ENCODE measurements around the gene FBLN2. TPM values are rescaled to one million over a fixed set of nuclear protein-coding genes. Genes with fewer than 3 reads are reported as not detected.

The FBLN2 gene
- total RNA-seq, 1 donor from 2014 or later = 35.5 TPM

GRCh38 chr3:13513051-13513912 lies 35.6 kb upstream of the FBLN2 start:
- Histone ChIP-seq H3K36me3 (ENCODE audit: control insufficient read depth in 3 of 3, insufficient read depth in 3 of 3, low read length in 3 of 3) (no peaks in the 10 kb centered on the region), H3K27me3 (ENCODE audit: control insufficient read depth in 3 of 3, insufficient read depth in 3 of 3, low read length in 3 of 3) (peaks cover 0 to 7% (median 6%) of the 10 kb centered on the region in 3 donors), H3K27ac (ENCODE audit: low read depth, low read length) (peak overlapping the region; percentile 60), H3K9ac (ENCODE audit: low read depth in 1 of 3, low read length in 3 of 3) (no peak overlapping the region), H3K4me1 (ENCODE audit: control insufficient read depth in 3 of 3, insufficient read depth in 3 of 3, low read length in 3 of 3) (peaks cover 11 to 14% (median 13%) of the 10 kb centered on the region in 3 donors), H3K9me3 (ENCODE audit: control insufficient read depth in 3 of 3, low read length in 3 of 3) (no peaks in the 10 kb centered on the region), H3K4me3 (ENCODE audit: low read length in 3 of 3) (no peak overlapping the region)

GRCh38 chr3:13513913-13514517 lies 34.9 kb upstream of the FBLN2 start:
- peak overlapping the region; percentile 58 for H3K27ac ChIP-seq (ENCODE audit: low read depth, low read length)

GRCh38 chr3:13514639-13515435 lies 34.1 kb upstream of the FBLN2 start:
- H3K9me3 ChIP-seq (ENCODE audit: control insufficient read depth in 3 of 3, low read length in 3 of 3) = no peaks in the 10 kb centered on the region
- no peaks in the 10 kb centered on the region for H3K36me3 ChIP-seq (ENCODE audit: control insufficient read depth in 3 of 3, insufficient read depth in 3 of 3, low read length in 3 of 3)
- H3K27ac ChIP-seq (ENCODE audit: low read depth, low read length) = no peak overlapping the region
- no peak overlapping the region for H3K4me3 ChIP-seq (ENCODE audit: low read length in 3 of 3)
- peaks cover 0 to 17% (median 9%) of the 10 kb centered on the region in 3 donors for H3K27me3 ChIP-seq (ENCODE audit: control insufficient read depth in 3 of 3, insufficient read depth in 3 of 3, low read length in 3 of 3)
- H3K4me1 ChIP-seq (ENCODE audit: control insufficient read depth in 3 of 3, insufficient read depth in 3 of 3, low read length in 3 of 3) = peaks cover 21 to 23% (median 21%) of the 10 kb centered on the region in 3 donors
- no peak overlapping the region for H3K9ac ChIP-seq (ENCODE audit: low read depth in 1 of 3, low read length in 3 of 3)

More at GRCh38 chr3:13513913-13514517, 34.9 kb upstream of the FBLN2 start:
- H3K27me3 ChIP-seq (ENCODE audit: control insufficient read depth in 3 of 3, insufficient read depth in 3 of 3, low read length in 3 of 3) = peaks cover 0 to 13% (median 9%) of the 10 kb centered on the region in 3 donors
- no peaks in the 10 kb centered on the region for H3K36me3 ChIP-seq (ENCODE audit: control insufficient read depth in 3 of 3, insufficient read depth in 3 of 3, low read length in 3 of 3)
- H3K9ac ChIP-seq (ENCODE audit: low read depth in 1 of 3, low read length in 3 of 3) = no peak overlapping the region
- H3K4me1 ChIP-seq (ENCODE audit: control insufficient read depth in 3 of 3, insufficient read depth in 3 of 3, low read length in 3 of 3) = peaks cover 14 to 20% (median 18%) of the 10 kb centered on the region in 3 donors
- H3K4me3 ChIP-seq (ENCODE audit: low read length in 3 of 3) = no peak overlapping the region
- no peaks in the 10 kb centered on the region for H3K9me3 ChIP-seq (ENCODE audit: control insufficient read depth in 3 of 3, low read length in 3 of 3)

DNA sequence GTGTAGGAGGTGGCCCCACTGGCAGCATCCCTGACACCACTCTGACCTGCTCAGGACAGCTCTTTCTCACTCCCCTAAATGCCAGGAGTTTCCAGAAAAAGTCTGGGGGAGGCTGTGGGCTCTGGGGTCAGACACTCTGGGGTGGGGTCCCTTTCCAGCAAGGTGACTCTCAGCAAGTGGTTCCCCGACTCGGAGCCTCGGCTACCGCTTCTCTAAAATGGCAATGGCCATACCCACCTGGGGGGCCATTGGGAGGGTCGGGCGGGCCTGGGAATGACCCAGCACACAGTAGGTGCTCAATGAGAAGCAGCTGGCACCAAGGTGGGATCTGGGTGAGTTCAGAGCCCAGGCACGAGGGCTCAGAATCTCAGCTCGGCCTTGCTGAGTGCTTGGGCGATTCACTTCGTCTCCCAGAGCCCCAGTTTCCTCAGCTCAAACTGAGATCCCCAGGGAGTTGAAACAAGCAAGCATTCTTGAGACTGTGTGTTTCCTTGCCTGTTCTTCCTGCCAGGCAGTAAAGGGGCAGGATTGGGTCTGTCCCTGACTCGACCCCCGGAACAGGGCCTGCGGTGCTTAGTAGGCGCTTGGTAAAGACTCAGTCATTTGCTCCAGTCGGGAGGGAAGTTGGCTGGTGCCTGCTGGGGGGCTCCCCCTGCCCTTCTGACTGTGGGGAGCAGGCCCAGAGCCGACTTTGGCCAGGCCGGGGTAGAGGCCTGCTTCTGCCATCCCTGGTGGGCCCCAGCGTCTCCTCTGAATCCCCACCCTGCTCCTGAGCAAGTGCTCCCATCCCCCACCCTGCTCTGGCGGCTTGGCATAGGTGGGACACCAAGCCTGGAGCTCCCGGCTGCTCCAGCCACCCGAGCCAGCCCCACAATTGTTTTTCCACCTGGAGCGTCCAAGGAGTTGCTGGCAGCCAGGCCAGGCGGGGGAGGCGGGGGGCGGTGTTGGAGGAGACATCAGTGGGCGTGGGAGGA lies 32.9 kb upstream of the FBLN2 start:
- Histone ChIP-seq H3K4me3 (ENCODE audit: low read length in 3 of 3) (no peak overlapping the region), H3K4me1 (ENCODE audit: control insufficient read depth in 3 of 3, insufficient read depth in 3 of 3, low read length in 3 of 3) (peaks cover 21 to 23% (median 21%) of the 10 kb centered on the region in 3 donors), H3K27me3 (ENCODE audit: control insufficient read depth in 3 of 3, insufficient read depth in 3 of 3, low read length in 3 of 3) (peaks cover 0 to 17% (median 9%) of the 10 kb centered on the region in 3 donors), H3K36me3 (ENCODE audit: control insufficient read depth in 3 of 3, insufficient read depth in 3 of 3, low read length in 3 of 3) (no peaks in the 10 kb centered on the region), H3K27ac (ENCODE audit: low read depth, low read length) (peak overlapping the region; percentile 40), H3K9ac (ENCODE audit: low read depth in 1 of 3, low read length in 3 of 3) (peak overlapping the region in 1 of 3 donors; percentile 33), H3K9me3 (ENCODE audit: control insufficient read depth in 3 of 3, low read length in 3 of 3) (no peaks in the 10 kb centered on the region)

DNA sequence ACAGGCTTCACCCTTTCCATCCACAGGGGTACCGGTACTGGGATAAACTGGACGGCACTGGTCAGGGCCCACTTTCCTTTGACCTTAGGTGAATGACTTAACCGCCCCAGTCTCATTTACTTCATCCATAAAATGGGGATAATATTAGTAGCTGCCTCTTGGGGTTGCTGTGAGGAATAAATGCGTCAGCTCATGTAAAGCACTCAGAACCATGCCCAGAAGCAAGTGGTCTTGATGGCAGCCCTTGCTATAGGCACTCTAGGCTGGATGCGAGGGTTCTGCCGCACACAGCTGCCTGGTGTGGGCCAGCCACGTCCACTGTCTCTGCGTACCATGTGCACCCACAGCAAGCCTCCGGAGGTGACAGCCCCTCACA lies 32.2 kb upstream of the FBLN2 start:
- H3K27ac ChIP-seq (ENCODE audit: low read depth, low read length) = peak overlapping the region; percentile 58
- H3K4me1 ChIP-seq (ENCODE audit: control insufficient read depth in 3 of 3, insufficient read depth in 3 of 3, low read length in 3 of 3) = peaks cover 21 to 23% (median 21%) of the 10 kb centered on the region in 3 donors
- H3K36me3 ChIP-seq (ENCODE audit: control insufficient read depth in 3 of 3, insufficient read depth in 3 of 3, low read length in 3 of 3) = no peaks in the 10 kb centered on the region
- H3K27me3 ChIP-seq (ENCODE audit: control insufficient read depth in 3 of 3, insufficient read depth in 3 of 3, low read length in 3 of 3) = peaks cover 0 to 17% (median 9%) of the 10 kb centered on the region in 3 donors
- H3K9me3 ChIP-seq (ENCODE audit: control insufficient read depth in 3 of 3, low read length in 3 of 3) = no peaks in the 10 kb centered on the region
- H3K9ac ChIP-seq (ENCODE audit: low read depth in 1 of 3, low read length in 3 of 3) = peak overlapping the region in 1 of 3 donors; percentile 33
- H3K4me3 ChIP-seq (ENCODE audit: low read length in 3 of 3) = no peak overlapping the region

DNA sequence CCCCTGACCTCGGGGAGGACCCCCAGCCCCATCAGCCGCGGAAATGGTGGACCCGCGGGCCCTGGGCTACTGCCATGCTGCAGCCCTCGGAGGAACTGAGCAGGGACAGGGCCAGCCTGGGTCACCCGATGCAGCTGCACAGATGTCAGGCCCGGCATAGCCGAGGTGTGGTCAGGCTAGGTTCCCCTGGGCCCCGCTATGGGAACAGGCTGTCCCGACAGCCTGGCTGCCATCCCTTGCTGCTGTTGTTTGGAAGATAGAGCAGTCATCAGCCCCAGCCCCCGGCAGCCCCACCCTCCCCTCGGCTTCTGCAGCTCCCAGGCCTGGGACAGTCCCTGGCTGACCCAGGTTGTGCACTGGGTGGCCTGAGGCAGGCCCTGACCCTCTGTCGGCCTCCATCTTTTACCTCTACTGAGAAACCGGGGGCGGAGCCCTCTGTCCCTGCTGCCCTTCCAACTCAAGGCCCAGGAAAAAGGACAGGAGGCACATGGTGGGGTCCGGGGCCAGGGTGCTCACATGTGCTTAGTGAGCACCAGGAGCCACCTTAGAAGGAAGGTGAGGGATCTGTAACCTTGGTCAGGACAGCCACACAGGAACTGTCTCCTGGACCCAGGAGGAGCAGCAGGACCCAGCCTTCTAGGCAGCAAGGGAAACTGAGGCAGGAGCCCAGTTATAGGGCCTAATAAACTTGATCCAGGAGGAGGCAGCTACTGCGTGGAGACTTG lies 31.5 kb upstream of the FBLN2 start:
- H3K4me1 ChIP-seq (ENCODE audit: control insufficient read depth in 3 of 3, insufficient read depth in 3 of 3, low read length in 3 of 3) = peaks cover 21 to 23% (median 21%) of the 10 kb centered on the region in 3 donors
- H3K36me3 ChIP-seq (ENCODE audit: control insufficient read depth in 3 of 3, insufficient read depth in 3 of 3, low read length in 3 of 3) = no peaks in the 10 kb centered on the region
- H3K9me3 ChIP-seq (ENCODE audit: control insufficient read depth in 3 of 3, low read length in 3 of 3) = no peaks in the 10 kb centered on the region
- H3K27me3 ChIP-seq (ENCODE audit: control insufficient read depth in 3 of 3, insufficient read depth in 3 of 3, low read length in 3 of 3) = peaks cover 0 to 15% (median 9%) of the 10 kb centered on the region in 3 donors
- H3K4me3 ChIP-seq (ENCODE audit: low read length in 3 of 3) = no peak overlapping the region
- peak overlapping the region in 1 of 3 donors; percentile 33 for H3K9ac ChIP-seq (ENCODE audit: low read depth in 1 of 3, low read length in 3 of 3)
- H3K27ac ChIP-seq (ENCODE audit: low read depth, low read length) = peak overlapping the region; percentile 58

GRCh38 chr3:13518516-13518953 lies 30.4 kb upstream of the FBLN2 start:
- Histone ChIP-seq H3K27ac (ENCODE audit: low read depth, low read length) (no peak overlapping the region), H3K9me3 (ENCODE audit: control insufficient read depth in 3 of 3, low read length in 3 of 3) (no peaks in the 10 kb centered on the region), H3K4me1 (ENCODE audit: control insufficient read depth in 3 of 3, insufficient read depth in 3 of 3, low read length in 3 of 3) (peaks cover 16 to 23% (median 21%) of the 10 kb centered on the region in 3 donors), H3K9ac (ENCODE audit: low read depth in 1 of 3, low read length in 3 of 3) (peak overlapping the region in 1 of 3 donors; percentile 25), H3K4me3 (ENCODE audit: low read length in 3 of 3) (no peak overlapping the region), H3K36me3 (ENCODE audit: control insufficient read depth in 3 of 3, insufficient read depth in 3 of 3, low read length in 3 of 3) (no peaks in the 10 kb centered on the region), H3K27me3 (ENCODE audit: control insufficient read depth in 3 of 3, insufficient read depth in 3 of 3, low read length in 3 of 3) (peaks cover 0 to 15% (median 9%) of the 10 kb centered on the region in 3 donors)

DNA sequence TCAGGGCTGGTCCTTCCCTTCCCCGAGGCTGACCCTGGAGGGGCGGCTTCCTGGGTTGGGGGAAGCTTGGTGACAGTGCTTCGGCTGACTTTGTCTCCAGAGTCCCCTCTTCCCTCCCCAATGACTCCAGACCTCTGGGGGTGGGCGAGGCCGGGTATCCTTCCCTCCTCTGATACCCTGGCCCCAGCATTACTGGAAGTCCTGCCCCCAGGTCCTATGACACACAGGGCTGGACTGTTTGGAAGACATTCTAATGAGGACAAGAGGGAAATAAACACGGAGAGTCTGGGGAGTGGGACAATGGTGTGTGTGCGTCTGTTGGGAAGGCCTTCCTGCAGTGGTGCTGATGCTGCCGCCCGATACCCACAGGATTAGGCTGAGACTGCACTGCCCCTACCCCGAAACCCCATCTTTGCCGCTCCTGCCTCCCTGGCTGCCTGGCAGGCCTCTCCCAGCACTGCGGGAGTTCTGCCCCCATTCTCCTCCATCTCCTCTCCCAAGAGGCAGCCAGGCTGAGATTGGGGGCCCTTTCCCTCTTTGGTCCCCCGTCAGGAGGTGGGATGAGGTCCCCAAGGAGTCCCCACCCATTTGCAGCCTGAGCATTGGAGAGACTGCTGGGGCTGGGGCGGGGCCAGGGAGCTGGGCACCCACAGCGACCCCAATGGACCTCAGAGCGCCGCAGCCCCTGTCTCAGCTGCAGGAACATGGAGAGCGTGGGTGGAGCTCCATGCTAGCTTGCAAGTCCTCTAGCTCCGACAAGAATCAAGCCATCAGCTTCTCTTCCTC lies 29.7 kb upstream of the FBLN2 start:
- Histone ChIP-seq H3K27me3 (ENCODE audit: control insufficient read depth in 3 of 3, insufficient read depth in 3 of 3, low read length in 3 of 3) (peaks cover 0 to 15% (median 9%) of the 10 kb centered on the region in 3 donors), H3K4me1 (ENCODE audit: control insufficient read depth in 3 of 3, insufficient read depth in 3 of 3, low read length in 3 of 3) (peaks cover 16 to 23% (median 21%) of the 10 kb centered on the region in 3 donors), H3K4me3 (ENCODE audit: low read length in 3 of 3) (no peak overlapping the region), H3K36me3 (ENCODE audit: control insufficient read depth in 3 of 3, insufficient read depth in 3 of 3, low read length in 3 of 3) (no peaks in the 10 kb centered on the region), H3K9ac (ENCODE audit: low read depth in 1 of 3, low read length in 3 of 3) (peak overlapping the region in 1 of 3 donors; percentile 25), H3K27ac (ENCODE audit: low read depth, low read length) (no peak overlapping the region), H3K9me3 (ENCODE audit: control insufficient read depth in 3 of 3, low read length in 3 of 3) (no peaks in the 10 kb centered on the region)
